DOHH2 (cell line): ENCODE results near the gene TRPM1.

Source experiments
- H3F3A ChIP-seq: fragments of 200-600 bp; sonication (generic), shearing (Covaris generic); 2 replicates; pipeline ENCODE4 v1.6.0; 2016; ENCODE audit warnings: antibody characterized with exemption, mild to moderate bottlenecking; ENCODE audit not compliant: control insufficient read depth, insufficient read depth
- H3K27ac ChIP-seq: fragments of 200-600 bp; sonication (generic); 2 replicates; pipeline ENCODE4 v1.5.1; 2014; ENCODE audit warnings: low read depth, mild to moderate bottlenecking, low read length, moderate library complexity
- H3K27me3 ChIP-seq: fragments of 200-600 bp; sonication (generic); 2 replicates; pipeline ENCODE4 v1.6.1; 2014; ENCODE audit warnings: mild to moderate bottlenecking, low read length, mixed read lengths; ENCODE audit not compliant: control insufficient read depth
- H3K36me3 ChIP-seq: fragments of 200-600 bp; sonication (generic); 2 replicates; pipeline ENCODE4 v1.6.1; 2014; ENCODE audit warnings: mild to moderate bottlenecking, low read length, moderate library complexity, mixed read lengths; ENCODE audit not compliant: control insufficient read depth
- H3K4me1 ChIP-seq: fragments of 200-600 bp; sonication (generic); 2 replicates; pipeline ENCODE4 v1.6.1; 2014; ENCODE audit warnings: mild to moderate bottlenecking, low read length, mixed read lengths; ENCODE audit not compliant: control insufficient read depth
- H3K4me2 ChIP-seq: fragments of 200-600 bp; sonication (generic); 2 replicates; pipeline ENCODE4 v1.6.0; 2014; ENCODE audit warnings: mild to moderate bottlenecking, low read length, moderate library complexity
- H3K4me3 ChIP-seq: fragments of 200-600 bp; sonication (generic); 2 replicates; pipeline ENCODE4 v1.5.1; 2014; ENCODE audit warnings: mild to moderate bottlenecking, low read length, mixed read lengths
- H3K79me2 ChIP-seq: fragments of 200-600 bp; sonication (generic); 2 replicates; pipeline ENCODE4 v1.6.1; 2014; ENCODE audit warnings: mild to moderate bottlenecking, low read length, mixed read lengths; ENCODE audit not compliant: control insufficient read depth
- H3K9me2 ChIP-seq: fragments of 200-600 bp; sonication (generic); replicated peaks from 2 replicates; pipeline ENCODE4 v1.6.1; 2014; ENCODE audit warnings: mild to moderate bottlenecking, low read length, mixed read lengths; ENCODE audit not compliant: control insufficient read depth
- H3K9me3 ChIP-seq: fragments of 200-600 bp; sonication (generic); 2 replicates; pipeline ENCODE4 v1.6.1; 2014; ENCODE audit warnings: antibody characterized with exemption, low read length, mixed read lengths; ENCODE audit not compliant: control insufficient read depth, insufficient read depth
- H4K20me1 ChIP-seq: fragments of 200-600 bp; sonication (generic); 2 replicates; pipeline ENCODE4 v1.6.0; 2014; ENCODE audit warnings: low read depth, mild to moderate bottlenecking, antibody characterized with exemption, low read length, moderate library complexity; ENCODE audit not compliant: control insufficient read depth, insufficient read depth
- CTCF ChIP-seq: fragments of 200-600 bp; sonication (generic); IDR thresholded peaks from one replicate; pipeline ENCODE4 v1.5.1; 2014; ENCODE audit warnings: antibody characterized with exemption, mild to moderate bottlenecking, low read depth, low read length; ENCODE audit not compliant: poor library complexity, severe bottlenecking
- EZH2phosphoT487 ChIP-seq: fragments of 200-600 bp; sonication (generic); IDR thresholded peaks from 2 replicates; pipeline ENCODE4 v1.6.1; 2017; ENCODE audit warnings: borderline replicate concordance, mild to moderate bottlenecking, antibody characterized with exemption, low read length, moderate library complexity, mixed read lengths

Gene TRPM1

DNA sequence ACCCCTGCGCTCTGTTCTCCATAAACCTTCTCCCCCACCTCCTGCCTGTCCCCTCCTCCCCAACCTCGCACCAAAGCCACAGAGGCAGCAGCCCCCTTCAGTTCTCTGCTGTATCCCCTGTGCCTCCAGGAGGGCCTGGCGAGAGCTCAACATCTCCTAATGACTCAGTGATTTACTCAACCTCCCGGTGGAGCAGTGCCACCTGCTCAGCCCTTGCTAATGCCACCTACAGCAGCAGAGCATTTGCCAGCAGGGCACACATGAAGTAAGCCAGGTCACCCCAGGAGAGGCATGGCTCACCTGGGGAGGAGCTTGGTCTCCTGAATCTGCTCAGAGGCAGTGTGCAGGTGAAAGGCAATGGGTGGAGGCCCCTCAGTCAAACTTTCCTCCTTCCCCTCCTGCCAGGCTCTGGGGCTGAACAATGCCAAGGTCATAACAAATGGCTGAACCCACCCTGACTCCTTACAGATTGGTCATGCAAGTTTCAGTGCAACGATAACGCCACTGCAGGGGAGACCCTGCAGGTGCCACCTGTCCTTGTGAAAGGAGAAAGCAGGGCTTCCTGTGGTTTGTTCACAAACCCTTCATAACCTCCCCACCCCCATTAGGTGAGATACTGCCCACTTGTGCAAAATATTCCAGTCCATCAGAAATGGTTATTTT lies 19.8 kb downstream of the TRPM1 start:
- Histone ChIP-seq H3K9me3 (no peaks in the 10 kb centered on the region), H3F3A (no peaks in the 10 kb centered on the region), H3K79me2 (no peaks in the 10 kb centered on the region), H3K36me3 (no peaks in the 10 kb centered on the region), H4K20me1 (no peaks in the 10 kb centered on the region), H3K4me1 (no peaks in the 10 kb centered on the region), H3K9me2 (no peaks in the 10 kb centered on the region), H3K27ac (no peak overlapping the region), H3K4me3 (no peak overlapping the region), H3K27me3 (peaks cover 3% of the 10 kb centered on the region; the same call in 1 of the 2 replicates), H3K4me2 (no peak overlapping the region)
- TF ChIP-seq CTCF (no peak), EZH2phosphoT487 (no peak)

GRCh38 chr15:31081056-31081455 lies 20.5 kb downstream of the TRPM1 start:
- Histone ChIP-seq H3F3A (no peaks in the 10 kb centered on the region), H3K27me3 (peaks cover 3% of the 10 kb centered on the region; the same call in 1 of the 2 replicates), H3K79me2 (no peaks in the 10 kb centered on the region), H3K36me3 (no peaks in the 10 kb centered on the region), H4K20me1 (no peaks in the 10 kb centered on the region), H3K9me2 (no peaks in the 10 kb centered on the region), H3K27ac (no peak overlapping the region), H3K4me3 (no peak overlapping the region), H3K4me2 (no peak overlapping the region), H3K9me3 (no peaks in the 10 kb centered on the region), H3K4me1 (no peaks in the 10 kb centered on the region)
- TF ChIP-seq EZH2phosphoT487 (no peak), CTCF (no peak)

- Histone ChIP-seq H3K79me2 (no peaks in the 10 kb centered on the region), H4K20me1 (no peaks in the 10 kb centered on the region), H3K27me3 (peaks cover 3% of the 10 kb centered on the region; the same call in 1 of the 2 replicates), H3K4me2 (no peak overlapping the region), H3K4me3 (no peak overlapping the region), H3F3A (no peaks in the 10 kb centered on the region), H3K9me2 (no peaks in the 10 kb centered on the region), H3K9me3 (no peaks in the 10 kb centered on the region), H3K27ac (no peak overlapping the region), H3K36me3 (no peaks in the 10 kb centered on the region), H3K4me1 (no peaks in the 10 kb centered on the region)
- no peak for TF ChIP-seq EZH2phosphoT487
- no peak for TF ChIP-seq CTCF
Observed at GRCh38 chr15:31080591-31081014, 20.9 kb downstream of the TRPM1 start.
